Measurements from ENCODE around the gene MEOX2. TPM values are rescaled to one million over a fixed set of nuclear protein-coding genes. Genes with fewer than 3 reads are reported as not detected.

The MEOX2 gene
- total and polyA plus RNA-seq, 2 of the 8 experiments (the other 6 are each of a cell fraction or from before 2014, with no cell fraction given): 0.05 to 0.19 TPM

GRCh38 chr7:15609287-15609686, 77.2 kb downstream of the MEOX2 start:
- no peak overlapping the region for H2BK15ac ChIP-seq (ENCODE audit: low read length)
- no peak overlapping the region for H4K5ac ChIP-seq (ENCODE audit: insufficient read length, low read depth, low read length)
- FAIRE-seq: no peak
- H2AFZ ChIP-seq (ENCODE audit: low read length): no peak overlapping the region
- H3K27me3 ChIP-seq (replicated peaks in 1 of 4; ENCODE audit: control insufficient read depth in 3 of 4, extremely low read depth in 1 of 4, insufficient read depth in 3 of 4, low read length in 3 of 4): no peaks in the 10 kb centered on the region
- no peak overlapping the region for H3K9ac ChIP-seq (replicated peaks in 1 of 4; ENCODE audit: extremely low read depth in 1 of 4, low read depth in 3 of 4, low read length in 3 of 4)
- H3K27ac ChIP-seq (ENCODE audit: low read depth, low read length): no peak overlapping the region
- DNase-seq (ENCODE audit: low read depth in 1 of 2, low spot score in 2 of 2): no peak
- ChIA-PET POLR2A (ENCODE audit: partially characterized antibody) (no interaction called here), CTCF (ENCODE audit: partially characterized antibody) (interaction anchor here (0.6 to 1.3 kb wide), 3 partner anchors 8 to 486 kb away, joined by 3 to 5 read pairs (median 3); no protein-coding TSS in a partner anchor)
- H2AK5ac ChIP-seq (ENCODE audit: low read depth, low read length): no peak overlapping the region
- H3K36me3 ChIP-seq (ENCODE audit: control insufficient read depth in 2 of 4, insufficient read depth in 4 of 4, low read length in 3 of 4): no peaks in the 10 kb centered on the region
- H3K4me1 ChIP-seq (replicated peaks in 1 of 4; ENCODE audit: control insufficient read depth in 3 of 4, insufficient read depth in 4 of 4, low read length in 3 of 4): no peaks in the 10 kb centered on the region; a peak in 1 of 7 replicates
- no peak overlapping the region for H3K18ac ChIP-seq (ENCODE audit: extremely low read depth, low read length)
- no peak overlapping the region for H3K14ac ChIP-seq (ENCODE audit: insufficient read length)
- no peaks in the 10 kb centered on the region for H3K9me3 ChIP-seq (ENCODE audit: insufficient read depth in 2 of 2, low read depth in 1 of 2, low read length in 1 of 2)
- no peak overlapping the region for H3K23ac ChIP-seq (ENCODE audit: insufficient read length)
- no peak overlapping the region for H3K4me2 ChIP-seq (ENCODE audit: insufficient read depth in 1 of 2, low read depth in 2 of 2, low read length in 2 of 2)
- no peak overlapping the region for H3K4ac ChIP-seq (replicated peaks; ENCODE audit: insufficient read length, low read depth, low read length)
- no peak overlapping the region for H4K91ac ChIP-seq (replicated peaks; ENCODE audit: insufficient read length, low read length)
- H3K4me3 ChIP-seq (ENCODE audit: extremely low read depth in 1 of 4, insufficient read depth in 2 of 4, low read depth in 3 of 4, low read length in 4 of 4): no peak overlapping the region
- no peak overlapping the region for H2BK5ac ChIP-seq (ENCODE audit: low read depth, low read length)
- H2BK120ac ChIP-seq (replicated peaks; ENCODE audit: low read depth, low read length): no peak overlapping the region
- no peaks in the 10 kb centered on the region for H4K20me1 ChIP-seq (replicated peaks in 1 of 2; ENCODE audit: control insufficient read depth in 1 of 2, insufficient read depth in 2 of 2, low read length in 2 of 2)
- 92 to 100% methylated on average over 1 to 2 of the region's 2 CpGs for WGBS, 2 experiments (ENCODE audit: extremely low coverage in 1 of 2, insufficient coverage in 1 of 2, insufficient read length in 1 of 2, insufficient replicate concordance in 2 of 2, low coverage in 1 of 2, low lambda C conversion rate in 2 of 2, missing lambda C conversion rate in 1 of 2)
- H3K79me2 ChIP-seq (ENCODE audit: control insufficient read depth in 1 of 2, insufficient read depth in 2 of 2, low read length in 2 of 2): no peaks in the 10 kb centered on the region
- peaks cover 1% of the 10 kb centered on the region; the same call in 1 of the 2 replicates for H3K23me2 ChIP-seq (ENCODE audit: low read depth, low read length)
- no peak overlapping the region for H2BK12ac ChIP-seq (ENCODE audit: low read depth, low read length)
- H2BK20ac ChIP-seq (ENCODE audit: low read length): no peak overlapping the region
- no peaks in the 10 kb centered on the region for H3K79me1 ChIP-seq (ENCODE audit: low read depth, low read length)
- H4K8ac ChIP-seq (ENCODE audit: extremely low read depth, insufficient read depth, low read length): no peak overlapping the region
- no peak overlapping the region for H3K56ac ChIP-seq (replicated peaks; ENCODE audit: insufficient read length, low read depth, low read length)
- TF ChIP-seq POLR2AphosphoS5 (IDR thresholded peaks at IDR 0.05; ENCODE audit: low read depth, low read length) (no peak), HDAC2 (IDR thresholded peaks at IDR 0.05; ENCODE audit: borderline replicate concordance in 1 of 2, low read depth in 2 of 2, low read length in 2 of 2) (no peak), TCF12 (IDR thresholded peaks at IDR 0.05; ENCODE audit: low read depth, low read length) (no peak), JUN (IDR thresholded peaks at IDR 0.05; ENCODE audit: low read depth, low read length) (no peak), KDM1A (IDR thresholded peaks at IDR 0.05; ENCODE audit: borderline replicate concordance, low read length) (no peak), RNF2 (IDR thresholded peaks at IDR 0.05; ENCODE audit: borderline replicate concordance, low read depth, low read length, missing control alignments, poor library complexity, severe bottlenecking) (no peak), SP1 (IDR thresholded peaks at IDR 0.05; ENCODE audit: low read depth, low read length) (no peak), KDM5A (IDR thresholded peaks at IDR 0.05; ENCODE audit: low read length) (no peak)

Data from H1 (cell line).